Mammary epithelial cell (primary cell): Measurements from ENCODE around the gene DUOX2.

Experiments used
- CTCF ChIP-seq, 2 donors: IDR thresholded peaks in 1 of 2; conservative IDR thresholded peaks in 1 of 2; 2 replicates each; pipeline ENCODE4 v1.5.1; 2011 to 2012; ENCODE audit warnings: inconsistent platforms in 2 of 2, low read length in 2 of 2, mild to moderate bottlenecking in 2 of 2, control low read depth in 1 of 2, low read depth in 1 of 2; ENCODE audit not compliant: insufficient read depth in 1 of 2; ENCODE audit errors: extremely low read depth in 1 of 2
- EZH2 ChIP-seq: IDR thresholded peaks from 2 replicates; pipeline ENCODE4 v1.6.1; 2012; ENCODE audit warnings: low read length, inconsistent platforms, borderline replicate concordance

- TF ChIP-seq CTCF (conservative IDR thresholded peaks at IDR 0.05 in 1 of 2, IDR thresholded peaks at IDR 0.05 in 1 of 2; ENCODE audit: extremely low read depth in 1 of 2, insufficient read depth in 1 of 2, low read depth in 1 of 2, low read length in 2 of 2) (no peak), EZH2 (no peak)
These were observed 7.8 kb downstream of the DUOX2 start for GRCh38 chr15:45106002-45106790.
